Esophagus squamous epithelium (tissue), 5 donors: ENCODE results near the gene HNF4A. TPM values are rescaled to one million over a fixed set of nuclear protein-coding genes. Genes with fewer than 3 reads are reported as not detected.

Experiments
- DNase-seq: peaks from one replicate; lab custom pipeline; 2025; lab: John Stamatoyannopoulos, UW
- H3K27ac ChIP-seq, 4 donors: fragments of 200-600 bp; sonication (generic); one replicate each; pipeline ENCODE4 v1.5.1; 2016 to 2019; ENCODE audit warnings: mild to moderate bottlenecking in 1 of 4
- H3K27me3 ChIP-seq, 4 donors: fragments of 200-600 bp; sonication (generic); 1 replicate in 3 of 4; 2 replicates in 1 of 4; pipeline versions ENCODE4 v1.5.1 to v1.6.0; 2017 to 2021; ENCODE audit warnings: antibody characterized with exemption in 1 of 4
- H3K36me3 ChIP-seq, 3 donors: fragments of 200-600 bp; sonication (generic); one replicate each; pipeline ENCODE4 v1.5.1; 2016 to 2019
- H3K4me1 ChIP-seq, 3 donors: fragments of 200-600 bp; sonication (generic); one replicate each; pipeline ENCODE4 v1.5.1; 2017 to 2019
- H3K4me3 ChIP-seq, 4 donors: fragments of 200-600 bp; sonication (generic); 1 replicate in 3 of 4; 2 replicates in 1 of 4; pipeline ENCODE4 v1.5.1; 2016 to 2019; ENCODE audit warnings: mild to moderate bottlenecking in 2 of 4, moderate library complexity in 1 of 4
- H3K9me3 ChIP-seq, 3 donors: fragments of 200-600 bp; sonication (generic); one replicate each; pipeline ENCODE4 v1.5.1; 2016 to 2019
- POLR2A ChIP-seq, 4 donors: fragments of 450-650 bp; IDR thresholded peaks; one replicate each; pipeline ENCODE4 v1.6.1; 2017; ENCODE audit warnings: antibody characterized with exemption in 4 of 4, mild to moderate bottlenecking in 4 of 4, moderate library complexity in 3 of 4
- WGBS, 2 donors: methylation state at CpG; one replicate each; pipeline ENCODE4 v1.1.5; 2018; 5-methylcytosine and 5-hydroxymethylcytosine counted together
- intact Hi-C: fragments of 100-400 bp; cut with DNase I; formaldehyde crosslinking; loops from one replicate; pipeline ENCODE4 v1.15.0; 2022
- total RNA-seq, 4 donors: library from RNA; depleted of rRNA; stranded (reverse); fragments of >200 nt; gene quantifications; one replicate each; pipeline ENCODE4 v1.1.0, GENCODE V29; 2016
- TF ChIP-seq, protein P1 (sequence below), 6 experiments: fragments of 450-650 bp in 4 of 6; fragments of 200-600 bp in 2 of 6; sonication (generic) in 2 of 6; IDR thresholded peaks; one replicate each; pipeline ENCODE4 v1.5.1; 2016 to 2019; ENCODE audit warnings: antibody characterized with exemption in 6 of 6, mild to moderate bottlenecking in 4 of 6, moderate library complexity in 4 of 6
- donor health status: DM: yes; HTN: yes; CAD: no.

HNF4A gene
- total RNA-seq, 4 donors from 2014 or later, result not detected

DNA sequence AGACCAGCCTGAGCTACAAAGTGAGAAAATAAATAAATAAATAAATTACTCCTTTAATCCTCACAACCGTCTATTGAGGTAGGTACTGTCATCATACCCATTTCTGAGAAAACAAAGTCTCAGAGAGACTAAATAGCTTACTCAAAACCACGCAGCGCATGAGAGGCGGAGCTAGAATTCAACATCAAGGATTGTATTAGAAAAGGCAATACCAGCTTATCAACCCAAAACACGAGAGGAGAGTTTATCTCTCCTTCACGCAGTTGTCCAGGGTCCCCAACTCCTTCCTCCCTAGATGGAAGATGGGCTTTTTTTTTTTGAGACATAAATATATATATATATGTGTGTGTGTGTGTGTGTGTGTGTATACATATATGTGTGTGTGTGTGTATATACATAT is 12.2 kb downstream of the HNF4A start:
- Histone ChIP-seq H3K27ac (no peak overlapping the region), H3K9me3 (no peaks in the 10 kb centered on the region), H3K4me3 (no peak overlapping the region), H3K36me3 (no peaks in the 10 kb centered on the region), H3K27me3 (no peaks in the 10 kb centered on the region), H3K4me1 (no peaks in the 10 kb centered on the region)
- 93 to 96% methylated on average over 6 of the region's 6 CpGs for WGBS, 2 donors
- DNase-seq, result no peak
- TF ChIP-seq, protein P1, sequence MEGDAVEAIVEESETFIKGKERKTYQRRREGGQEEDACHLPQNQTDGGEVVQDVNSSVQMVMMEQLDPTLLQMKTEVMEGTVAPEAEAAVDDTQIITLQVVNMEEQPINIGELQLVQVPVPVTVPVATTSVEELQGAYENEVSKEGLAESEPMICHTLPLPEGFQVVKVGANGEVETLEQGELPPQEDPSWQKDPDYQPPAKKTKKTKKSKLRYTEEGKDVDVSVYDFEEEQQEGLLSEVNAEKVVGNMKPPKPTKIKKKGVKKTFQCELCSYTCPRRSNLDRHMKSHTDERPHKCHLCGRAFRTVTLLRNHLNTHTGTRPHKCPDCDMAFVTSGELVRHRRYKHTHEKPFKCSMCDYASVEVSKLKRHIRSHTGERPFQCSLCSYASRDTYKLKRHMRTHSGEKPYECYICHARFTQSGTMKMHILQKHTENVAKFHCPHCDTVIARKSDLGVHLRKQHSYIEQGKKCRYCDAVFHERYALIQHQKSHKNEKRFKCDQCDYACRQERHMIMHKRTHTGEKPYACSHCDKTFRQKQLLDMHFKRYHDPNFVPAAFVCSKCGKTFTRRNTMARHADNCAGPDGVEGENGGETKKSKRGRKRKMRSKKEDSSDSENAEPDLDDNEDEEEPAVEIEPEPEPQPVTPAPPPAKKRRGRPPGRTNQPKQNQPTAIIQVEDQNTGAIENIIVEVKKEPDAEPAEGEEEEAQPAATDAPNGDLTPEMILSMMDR (IDR thresholded peaks at IDR 0.05), result no peak
- no peak for TF ChIP-seq POLR2A (IDR thresholded peaks at IDR 0.05)
- intact Hi-C loops, result no loop called here

DNA sequence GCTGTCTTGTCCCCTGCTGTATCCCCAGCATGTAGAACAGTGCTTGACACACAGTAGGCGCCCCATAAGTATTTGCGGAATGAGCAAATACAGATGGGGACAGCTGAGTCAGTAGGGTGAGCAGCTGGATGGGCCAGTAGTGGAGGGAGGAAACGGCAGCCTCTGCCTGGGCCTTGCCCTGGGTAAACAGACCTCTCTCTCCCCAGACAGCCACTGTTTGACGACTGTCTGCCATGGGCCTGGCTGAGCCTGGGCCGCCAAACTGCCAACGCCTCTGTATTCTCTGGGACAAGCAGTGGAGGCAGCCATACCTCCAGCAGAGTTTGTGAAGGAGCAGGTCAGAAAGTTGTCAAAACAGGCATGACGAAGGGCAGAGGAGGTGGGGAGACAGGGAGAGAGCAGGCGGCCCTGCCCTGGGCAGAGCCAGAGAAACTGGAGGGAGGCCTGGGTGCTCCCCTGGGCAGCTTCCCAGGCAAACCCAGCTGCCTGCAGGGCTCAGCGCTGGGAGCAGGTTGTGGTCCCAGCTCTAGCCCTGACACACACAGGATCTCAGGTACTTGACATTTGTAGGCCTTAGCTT is 15.2 kb downstream of the HNF4A start:
- 60 to 61% methylated on average over 2 to 8 of the region's 9 CpGs for WGBS, 2 donors
- Histone ChIP-seq H3K4me3 (no peak overlapping the region), H3K27me3 (no peaks in the 10 kb centered on the region), H3K9me3 (no peaks in the 10 kb centered on the region), H3K27ac (no peak overlapping the region), H3K4me1 (no peaks in the 10 kb centered on the region), H3K36me3 (no peaks in the 10 kb centered on the region)
- intact Hi-C loops, result no loop called here
- TF ChIP-seq, protein P1 (IDR thresholded peaks at IDR 0.05), result no peak
- TF ChIP-seq POLR2A (IDR thresholded peaks at IDR 0.05), result no peak
- DNase-seq, result no peak

DNA sequence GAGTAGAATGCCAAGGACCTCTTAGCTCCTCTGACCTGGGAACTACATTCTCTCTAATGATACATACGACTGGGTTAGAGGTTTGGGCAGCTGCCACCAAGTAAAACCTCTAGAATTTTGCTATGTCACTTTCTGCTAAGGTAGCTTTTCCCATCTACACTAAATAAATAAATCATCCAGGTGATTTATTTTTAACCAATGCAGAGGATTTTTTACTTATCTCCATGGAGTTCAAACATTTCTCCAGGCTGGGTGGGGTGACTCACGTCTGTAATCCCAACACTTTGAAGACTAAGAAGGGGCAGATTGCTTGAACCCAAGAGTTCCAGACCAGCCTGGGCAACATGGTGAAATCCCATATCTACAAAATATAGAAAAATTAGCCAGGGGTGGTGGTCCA is 27.1 kb downstream of the HNF4A start:
- Histone ChIP-seq H3K4me3 (no peak overlapping the region), H3K36me3 (no peaks in the 10 kb centered on the region), H3K27ac (no peak overlapping the region), H3K4me1 (no peaks in the 10 kb centered on the region), H3K9me3 (no peaks in the 10 kb centered on the region), H3K27me3 (peaks cover 0 to 54% (median 0%) of the 10 kb centered on the region in 4 donors)
- WGBS, 2 donors, result 38 to 47% methylated on average over 2 of the region's 2 CpGs
- intact Hi-C loops, result no loop called here
- TF ChIP-seq, protein P1 (IDR thresholded peaks at IDR 0.05), result no peak
- no peak for TF ChIP-seq POLR2A (IDR thresholded peaks at IDR 0.05)
- DNase-seq, result no peak

DNA sequence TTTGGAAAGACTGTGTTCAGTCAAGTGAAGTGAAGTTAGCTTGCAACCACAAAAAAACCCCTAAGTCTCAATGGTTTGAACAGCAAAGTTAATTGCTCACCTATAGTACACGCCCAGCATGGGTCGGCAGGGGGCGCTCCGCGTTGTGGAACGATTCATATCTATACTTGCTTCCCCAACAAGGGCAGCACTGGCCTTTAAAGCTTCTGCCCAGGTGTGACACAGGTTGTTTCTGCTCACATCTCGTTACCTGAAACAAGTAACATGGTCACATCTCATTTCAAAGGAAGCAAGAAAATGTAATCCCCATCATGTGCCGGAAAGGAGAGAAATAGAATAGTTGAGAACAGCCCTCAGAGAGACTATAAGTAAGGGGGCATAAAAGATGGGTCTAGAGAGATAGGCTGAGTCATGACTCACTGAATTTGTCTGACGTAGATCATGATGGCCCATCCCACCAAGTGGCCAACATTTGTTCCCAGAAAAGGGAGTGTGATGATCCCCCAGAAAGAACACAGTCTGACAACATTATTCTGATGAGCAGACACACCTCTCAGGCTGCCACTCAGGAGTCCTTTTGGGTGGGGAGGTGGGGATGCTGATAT is 29.0 kb downstream of the HNF4A start:
- TF ChIP-seq POLR2A (IDR thresholded peaks at IDR 0.05), result no peak
- TF ChIP-seq, protein P1 (IDR thresholded peaks at IDR 0.05), result peak; percentile 65 to 79 (median 72)
- intact Hi-C loops, result no loop called here
- 14% methylated on average over 8 to 9 of the region's 9 CpGs for WGBS, 2 donors
- Histone ChIP-seq H3K9me3 (no peaks in the 10 kb centered on the region), H3K4me1 (peaks cover 6 to 9% (median 6%) of the 10 kb centered on the region in 3 donors), H3K4me3 (no peak overlapping the region), H3K27ac (no peak overlapping the region), H3K27me3 (peaks cover 0 to 71% (median 0%) of the 10 kb centered on the region in 4 donors), H3K36me3 (no peaks in the 10 kb centered on the region)
- DNase-seq, result no peak

DNA sequence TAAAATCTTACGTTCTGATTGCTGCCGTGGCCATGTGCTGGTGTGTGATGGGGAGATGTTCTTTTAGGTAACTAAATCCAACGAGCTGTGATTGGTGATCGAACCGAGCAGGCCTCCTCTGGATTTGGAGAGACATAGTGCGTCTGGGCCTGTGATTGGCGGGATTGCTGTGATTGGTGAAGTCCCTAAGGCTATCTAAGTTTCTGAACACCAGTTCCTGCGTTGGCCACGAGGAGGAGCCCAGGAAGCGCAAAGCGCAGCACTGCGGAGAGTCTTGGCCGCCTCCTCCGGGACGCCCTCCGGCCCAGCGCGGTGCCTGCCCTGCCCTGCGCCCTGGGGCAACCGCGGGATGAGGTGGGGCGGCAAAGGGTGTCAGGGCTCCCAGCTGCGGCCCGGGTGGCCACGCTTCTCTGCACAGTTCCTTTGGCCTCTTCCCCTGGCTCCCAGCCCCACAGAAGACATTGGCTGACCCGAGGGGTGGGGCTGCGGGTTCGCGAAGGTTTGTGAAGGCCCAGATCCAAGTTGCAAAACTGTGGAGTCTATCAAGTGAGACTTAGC is 33.0 kb downstream of the HNF4A start:
- WGBS, 2 donors, result 5% methylated on average over 4 to 5 of the region's 29 CpGs
- intact Hi-C loops, result no loop called here
- H3K27me3 ChIP-seq, result peaks cover 0 to 78% (median 0%) of the 10 kb centered on the region in 4 donors
- no peak for TF ChIP-seq POLR2A (IDR thresholded peaks at IDR 0.05)
- TF ChIP-seq, protein P1 (IDR thresholded peaks at IDR 0.05), result peak; percentile 45 to 89 (median 64)
- H3K9me3 ChIP-seq, result no peaks in the 10 kb centered on the region
- H3K4me1 ChIP-seq, result peaks cover 6 to 9% (median 6%) of the 10 kb centered on the region in 3 donors
- no peaks in the 10 kb centered on the region for H3K36me3 ChIP-seq
- no peak for DNase-seq
- no peak overlapping the region for H3K27ac ChIP-seq
- H3K4me3 ChIP-seq, result peak overlapping the region in 1 of 4 donors; percentile 29
